SW480 (cell line): ENCODE results near the gene HHAT.
"Not testable (repeated sequence)": the region's sequence is repeated elsewhere in the genome, so short reads cannot be mapped to it uniquely, and the experiment has no call there.

Experiments used
- DNase-seq: peaks from one replicate; pipeline ENCODE4 v3.0.0-alpha.2; 2016; ENCODE audit warnings: low spot score

Gene HHAT

DNA sequence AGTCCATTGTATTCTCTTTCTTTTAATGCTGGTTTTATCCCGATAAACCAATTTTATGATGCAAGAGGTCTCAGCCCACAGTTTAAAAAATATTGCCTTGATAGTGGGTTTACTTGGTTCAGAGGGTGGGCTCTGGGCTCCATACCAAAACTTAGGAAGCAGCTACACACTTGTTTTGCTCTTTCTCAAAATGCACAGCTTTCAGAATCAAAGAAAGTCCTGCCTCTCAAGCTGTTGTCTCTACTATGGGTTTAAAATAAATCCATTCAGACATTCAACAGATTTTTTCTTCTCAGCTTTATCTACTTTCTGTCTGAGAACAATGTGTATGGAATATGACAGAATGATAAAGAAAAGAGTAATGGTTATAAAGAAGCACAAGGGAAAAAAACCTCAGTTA, 14.8 kb upstream of the HHAT start:
- DNase-seq = no peak

DNA sequence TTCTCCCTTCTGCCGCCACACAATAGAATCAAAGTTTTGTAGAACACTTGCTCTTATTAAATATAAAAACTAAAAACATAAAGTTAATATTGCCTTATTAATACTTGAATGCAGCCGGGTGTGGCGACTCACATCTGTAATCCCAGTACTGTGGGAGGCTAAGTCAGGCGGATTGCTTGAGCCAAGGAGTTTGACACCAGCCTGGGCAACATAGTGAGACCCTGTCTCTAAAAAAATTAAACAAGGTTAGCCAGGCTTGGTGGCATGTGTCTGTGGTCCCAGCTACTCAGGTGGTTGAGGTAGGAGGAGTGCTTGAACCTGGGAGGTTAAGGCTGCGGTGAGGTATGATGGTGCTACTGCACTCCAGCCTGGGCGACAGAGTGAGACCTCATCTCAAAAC, 13.2 kb upstream of the HHAT start:
- DNase-seq = no peak

DNA sequence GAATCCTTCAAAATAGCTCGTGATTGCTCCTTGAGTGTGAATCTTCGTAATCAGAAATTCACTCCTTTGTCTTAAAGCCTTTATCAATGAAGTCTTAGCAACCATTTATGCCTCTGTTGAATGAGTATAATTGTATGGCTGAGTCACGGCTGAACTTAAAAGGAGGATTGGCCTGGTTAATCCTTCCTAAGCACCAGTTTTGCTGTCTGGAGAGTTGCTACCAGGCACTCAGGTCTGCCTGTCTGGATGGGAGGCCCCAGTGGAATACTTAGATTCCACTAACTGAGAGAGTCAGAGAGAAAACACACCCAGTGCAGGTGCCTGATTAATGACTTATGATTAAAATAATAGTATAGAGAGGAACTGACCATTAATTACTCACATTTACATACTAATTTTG, 7.6 kb upstream of the HHAT start:
- no peak for DNase-seq

DNA sequence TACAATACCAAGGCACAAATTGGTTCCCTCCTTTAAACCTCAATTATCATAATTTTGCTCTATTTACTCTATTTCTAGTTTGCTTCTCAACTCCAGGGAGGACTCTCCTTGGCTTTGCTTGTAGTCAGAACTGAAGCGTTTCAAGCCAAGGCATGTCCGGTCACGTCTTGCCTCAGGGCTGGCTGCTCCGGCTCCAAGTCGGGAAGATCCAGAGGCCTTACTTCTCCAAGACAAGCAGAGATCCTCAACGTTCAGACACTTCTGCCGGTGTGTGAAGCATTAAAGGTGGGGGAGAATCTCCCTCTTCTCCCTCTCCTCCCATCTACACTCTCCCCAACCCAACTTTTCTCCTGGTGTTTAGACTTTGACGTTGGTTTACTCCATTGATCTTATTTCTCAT, 7.2 kb upstream of the HHAT start:
- no peak for DNase-seq

DNA sequence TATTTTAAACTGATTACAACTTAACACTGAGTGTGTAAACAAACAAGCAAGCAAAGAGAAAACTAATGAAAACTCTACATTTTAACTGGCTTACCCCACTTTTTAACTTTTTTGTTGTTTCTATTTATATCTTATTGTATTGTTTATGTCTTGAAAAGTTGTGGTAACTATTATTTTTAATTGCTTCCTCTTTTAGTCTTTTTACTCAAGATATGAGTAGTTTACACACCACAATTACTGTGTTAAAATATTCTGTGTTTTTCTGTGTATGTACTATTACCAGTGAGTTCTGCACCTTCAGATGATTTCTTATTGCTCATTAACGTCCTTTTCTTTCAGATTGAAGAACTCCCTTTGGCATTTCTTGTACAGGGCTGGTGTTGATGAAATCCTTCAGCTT, 4.7 kb upstream of the HHAT start:
- DNase-seq = no peak

DNA sequence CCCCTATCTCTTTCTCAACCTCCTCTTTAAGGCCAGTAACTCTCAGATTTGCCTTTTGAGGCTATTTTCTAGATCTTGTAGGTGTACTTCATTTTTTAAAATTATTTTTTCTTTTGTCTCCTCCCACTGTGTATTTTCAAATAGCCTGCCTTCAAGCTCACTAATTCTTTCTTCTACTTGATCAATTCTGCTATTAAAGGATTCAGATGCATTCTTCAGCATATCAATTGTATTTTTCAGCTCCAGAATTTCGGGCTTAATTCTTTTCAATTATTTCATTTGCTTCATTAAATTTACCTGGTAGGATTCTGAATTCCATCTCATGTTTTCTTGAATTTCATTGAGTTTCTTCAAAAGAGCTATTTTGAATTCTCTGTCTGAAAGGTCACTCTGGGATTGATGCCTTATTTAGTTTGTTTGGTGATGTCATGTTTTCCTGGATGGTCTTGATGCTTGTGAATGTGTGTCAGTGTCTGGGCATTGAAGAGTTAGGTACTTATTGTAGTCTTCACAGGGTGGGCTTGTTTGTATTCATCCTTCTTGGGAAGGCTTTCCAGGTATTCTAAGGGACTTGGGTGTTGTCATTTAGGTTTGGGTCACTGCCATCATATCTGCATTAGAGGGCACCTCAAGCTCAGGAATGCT, 3.6 kb upstream of the HHAT start:
- DNase-seq = no peak

DNA sequence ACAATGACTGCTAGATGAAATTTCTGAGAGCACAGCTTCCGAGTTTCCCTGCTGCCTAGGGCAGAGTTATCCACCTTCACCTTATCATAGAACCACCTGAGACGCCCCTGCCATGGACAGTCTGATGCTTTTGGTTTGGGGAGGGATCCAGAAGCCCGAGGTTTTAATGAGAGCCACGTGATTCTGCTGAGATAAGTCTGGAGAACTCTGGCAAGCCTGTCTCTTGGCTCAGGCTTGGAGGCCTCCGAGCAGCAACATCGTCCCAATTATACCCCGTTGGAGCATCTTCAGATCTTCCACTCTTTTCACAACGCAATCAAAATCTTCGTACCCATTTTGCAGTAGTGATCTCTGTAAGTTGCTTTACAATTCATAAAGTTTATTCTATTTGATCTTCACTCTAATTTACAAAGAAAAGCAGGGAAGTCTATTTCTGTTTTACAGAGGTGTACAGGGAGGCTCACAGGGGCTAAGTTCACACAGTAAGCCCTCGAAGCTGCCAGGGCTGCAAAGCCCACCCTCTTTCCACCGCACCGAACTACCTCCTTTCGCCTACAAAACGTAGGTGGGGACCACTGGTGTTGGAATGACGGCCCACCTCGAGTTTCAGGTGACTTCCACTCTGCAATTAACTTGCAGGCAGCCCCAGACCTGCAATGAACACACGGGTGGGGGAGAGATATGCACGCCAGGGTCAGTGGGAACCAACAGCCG, 513 bp upstream of the HHAT start:
- no peak for DNase-seq

DNA sequence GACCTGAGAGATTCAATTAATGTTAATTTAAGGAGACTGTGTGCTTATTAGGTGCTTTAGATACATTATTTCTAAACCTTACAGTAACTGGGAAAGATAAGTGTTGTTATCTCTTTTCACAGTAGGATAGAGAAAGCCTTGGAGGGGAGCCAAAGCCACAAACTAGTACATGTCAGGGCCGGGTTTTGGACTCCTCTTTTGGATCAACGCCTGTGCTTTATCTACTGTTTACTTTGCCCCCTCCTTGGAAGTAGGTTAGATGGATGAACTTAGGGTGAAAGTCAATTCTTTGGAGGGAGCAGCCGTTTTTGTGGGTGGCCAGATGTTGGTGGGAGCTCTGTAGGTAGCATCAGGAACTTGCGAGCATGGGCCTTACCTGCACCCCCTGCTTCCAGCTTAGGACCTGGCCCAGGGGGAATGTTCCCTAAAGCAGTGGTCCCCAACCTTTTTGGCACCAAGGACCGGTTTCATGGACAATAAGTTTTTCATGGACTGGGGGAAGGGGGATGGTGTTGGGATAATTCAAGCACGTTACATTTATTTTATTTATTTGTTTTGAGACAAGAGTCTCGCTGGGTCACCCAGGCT, 1.7 kb downstream of the HHAT start:
- DNase-seq = no peak

DNA sequence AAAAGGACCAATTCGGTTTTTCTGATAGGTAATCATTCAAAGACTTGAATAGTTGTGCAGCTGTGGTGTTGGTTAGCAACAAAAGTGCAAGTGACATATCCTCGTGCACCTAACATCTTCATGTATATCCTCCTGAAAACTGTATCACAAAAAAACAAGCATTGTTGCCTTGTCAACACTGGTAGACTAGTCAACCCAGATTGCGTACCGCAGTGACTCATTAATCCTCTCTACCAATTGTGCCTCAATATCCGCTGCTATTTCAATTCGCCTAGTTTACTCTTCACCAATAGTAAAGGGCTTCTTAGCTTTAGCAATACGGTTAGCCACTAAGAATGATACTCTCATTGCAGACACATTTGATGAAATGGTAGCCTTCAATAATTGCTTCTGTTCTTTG, 3.5 kb downstream of the HHAT start:
- no peak for DNase-seq

DNA sequence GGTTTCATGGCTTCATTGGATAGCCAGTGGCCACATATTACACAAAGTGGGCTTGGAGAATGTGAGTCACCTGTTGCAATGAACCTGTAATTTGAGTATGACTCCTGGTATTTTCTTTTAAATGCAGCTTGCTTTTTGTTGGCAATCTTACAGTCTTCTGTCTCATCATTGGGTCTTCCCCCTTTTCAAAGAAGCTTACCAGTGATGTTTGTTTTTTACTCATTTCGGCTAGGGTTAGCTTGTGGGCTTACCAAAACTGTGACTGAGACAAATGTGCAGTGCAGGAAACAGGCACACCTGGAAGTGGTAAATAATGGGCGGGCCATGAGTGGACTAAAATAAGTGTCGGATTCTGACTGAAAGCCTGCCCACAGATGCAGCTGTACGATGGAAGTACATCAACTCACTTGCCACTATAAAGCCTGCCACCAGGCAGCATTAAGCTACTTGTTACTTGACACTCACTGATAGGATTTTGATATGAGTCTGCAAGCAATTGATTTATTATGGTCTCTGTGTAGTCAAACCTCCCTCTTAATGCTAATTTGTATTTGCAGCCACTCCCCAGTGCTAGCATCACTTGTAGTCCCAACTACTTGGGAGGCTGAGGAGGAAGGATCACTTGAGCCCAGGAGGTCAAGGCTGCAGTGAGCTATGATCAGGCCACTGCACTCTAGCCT, 4.2 kb downstream of the HHAT start:
- peak; percentile 42 for DNase-seq

DNA sequence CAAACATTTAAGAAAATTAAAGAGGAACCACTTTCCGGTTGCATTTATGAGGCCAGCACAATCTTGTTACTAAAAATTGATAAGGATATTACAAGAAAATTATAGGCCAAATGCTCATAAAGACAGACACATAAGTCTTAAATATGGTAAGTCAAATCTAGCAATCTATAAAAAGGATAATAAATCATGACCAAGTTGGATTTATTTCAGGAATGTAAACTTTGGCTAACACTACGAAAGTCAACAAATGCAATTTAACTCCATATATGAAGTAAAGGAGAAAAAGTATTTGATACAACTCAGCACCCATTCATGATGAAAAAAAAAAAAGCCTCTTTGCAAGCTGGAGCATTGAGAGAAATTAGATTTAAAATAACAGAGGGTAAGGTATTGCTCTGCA, 6.3 kb downstream of the HHAT start:
- no peak for DNase-seq

DNA sequence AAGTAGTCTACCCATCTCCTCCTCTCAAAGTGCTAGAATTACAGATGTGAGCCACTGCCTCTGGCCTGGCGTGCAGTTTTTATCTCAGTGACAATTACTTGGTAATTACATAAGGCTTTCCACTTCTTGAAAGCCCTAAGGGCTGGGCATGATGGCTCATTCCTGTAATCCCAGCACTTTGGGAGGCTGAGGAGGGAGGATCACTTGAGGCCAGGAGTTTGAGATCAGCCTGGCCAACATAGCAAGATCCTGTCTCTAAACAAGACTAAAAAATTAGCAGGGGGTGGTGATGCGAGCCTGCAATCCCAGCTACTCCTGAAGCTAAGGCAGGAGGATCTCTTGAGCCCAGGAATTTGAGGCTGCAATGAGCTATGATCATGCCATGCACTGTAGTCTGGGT, 7.7 kb downstream of the HHAT start:
- no peak for DNase-seq

DNA sequence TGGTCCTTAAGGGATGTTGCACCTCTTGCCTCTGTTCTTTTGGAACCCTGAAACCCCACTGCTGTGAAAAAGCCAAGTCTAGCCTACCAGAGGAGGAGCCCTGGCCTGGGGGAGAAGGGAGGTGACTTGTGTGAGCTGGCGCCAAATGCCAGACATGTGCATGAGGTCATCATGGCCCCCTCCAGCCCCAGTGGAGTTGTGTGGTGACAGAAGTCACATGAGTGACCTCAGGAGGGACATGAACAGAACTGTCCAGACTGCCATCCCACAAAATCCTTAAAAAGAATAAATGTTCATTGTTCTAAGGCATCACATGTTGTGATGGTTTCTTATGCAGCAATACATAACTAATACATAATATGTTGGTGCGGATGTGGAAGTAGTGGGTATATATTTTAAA, 10.8 kb downstream of the HHAT start:
- no peak for DNase-seq

DNA sequence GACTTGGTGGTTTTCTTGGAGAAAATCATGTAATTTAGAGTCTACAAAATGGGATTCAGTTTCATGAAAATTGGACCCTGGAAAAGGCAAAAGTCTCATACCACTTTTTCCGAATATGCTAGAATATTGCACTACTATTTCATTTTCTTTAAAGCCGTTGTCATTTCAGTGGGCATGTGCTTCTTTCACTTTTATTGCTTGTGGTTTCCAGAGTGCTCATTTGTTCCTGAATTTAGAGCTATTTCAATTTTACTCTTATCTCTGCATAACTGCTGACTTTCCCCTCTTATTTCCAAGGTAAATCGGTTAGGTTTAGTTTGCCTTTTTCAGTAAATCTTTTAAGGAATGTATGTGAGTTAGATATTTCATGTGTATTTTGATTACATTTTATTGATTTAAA, 11.6 kb downstream of the HHAT start:
- DNase-seq = no peak

DNA sequence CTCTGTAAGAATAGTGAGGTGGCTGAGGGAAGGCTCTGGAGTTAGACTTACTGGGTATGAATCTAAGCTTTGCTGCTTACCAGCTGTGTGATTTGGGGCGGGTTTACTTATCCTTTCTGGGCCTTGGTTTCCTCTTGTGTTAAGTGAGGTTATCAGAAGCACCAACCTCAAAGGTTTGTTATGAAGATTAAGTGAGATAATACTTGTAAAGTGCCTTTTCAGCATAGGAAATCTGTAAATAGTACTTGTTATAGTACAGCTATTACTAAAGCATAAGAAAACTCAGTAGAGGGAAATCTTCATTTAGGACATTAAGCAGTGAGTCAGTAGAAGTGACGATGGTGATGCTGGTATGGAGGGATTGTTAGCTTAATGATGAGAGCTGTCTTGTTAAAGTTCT, 12.1 kb downstream of the HHAT start:
- DNase-seq = no peak

DNA sequence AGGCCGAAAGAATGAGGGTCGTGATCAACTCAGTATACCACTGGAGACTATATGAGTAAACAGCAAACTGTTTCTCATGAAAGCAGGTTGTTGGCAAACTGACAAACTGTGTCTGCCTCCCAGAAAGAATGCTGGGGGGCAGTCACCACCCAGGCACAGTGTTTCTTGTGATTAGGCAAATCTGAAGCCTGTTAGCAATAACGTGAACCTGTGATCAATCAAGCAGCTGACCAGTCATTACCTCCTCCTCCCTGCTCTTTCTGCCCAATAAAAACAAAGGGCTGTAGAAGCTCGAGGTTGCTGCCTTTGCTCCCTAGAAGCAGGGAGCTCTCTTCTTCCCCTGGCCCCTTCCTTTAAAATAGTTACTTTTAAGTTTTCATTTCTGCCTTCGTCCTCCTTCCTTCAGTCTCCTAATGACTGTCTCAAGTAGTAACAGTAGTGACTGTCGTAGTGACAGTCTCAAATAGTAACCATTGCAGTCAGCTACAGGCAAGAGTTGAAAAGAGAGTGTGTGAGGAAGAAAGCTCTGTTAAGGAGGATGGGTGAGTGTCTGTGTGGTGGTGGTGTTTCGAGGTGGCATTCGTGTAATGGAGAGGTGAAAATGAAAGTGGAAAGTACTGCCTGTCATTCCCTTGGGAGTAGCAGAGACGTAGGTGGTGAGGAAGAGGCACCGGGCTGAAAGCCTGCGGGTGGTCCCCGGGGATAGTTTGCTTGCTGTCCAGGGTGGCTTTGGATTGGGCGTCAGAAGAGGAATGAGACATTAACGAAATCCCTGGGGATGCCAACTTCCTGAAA, 14.5 kb downstream of the HHAT start:
- DNase-seq = no peak

DNA sequence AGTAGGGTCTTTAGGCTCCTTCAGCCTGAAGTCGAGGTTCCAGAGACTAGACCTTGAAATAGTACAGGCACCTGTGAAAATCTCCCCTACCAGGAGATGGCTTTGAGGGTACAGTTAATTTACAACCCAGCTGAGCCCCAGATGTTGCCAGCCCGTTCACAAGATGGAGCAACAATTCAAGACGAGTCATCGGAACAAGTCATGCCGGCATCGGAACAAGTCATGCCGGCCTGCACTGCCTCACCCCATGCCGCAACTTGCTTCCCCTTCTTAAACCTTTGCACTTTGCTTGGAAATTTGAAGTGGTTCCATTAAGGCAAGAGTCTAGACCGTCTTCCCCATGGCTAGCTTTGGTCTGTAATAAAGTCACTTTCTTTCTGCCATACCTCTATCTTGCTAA, 16.0 kb downstream of the HHAT start:
- no peak for DNase-seq

DNA sequence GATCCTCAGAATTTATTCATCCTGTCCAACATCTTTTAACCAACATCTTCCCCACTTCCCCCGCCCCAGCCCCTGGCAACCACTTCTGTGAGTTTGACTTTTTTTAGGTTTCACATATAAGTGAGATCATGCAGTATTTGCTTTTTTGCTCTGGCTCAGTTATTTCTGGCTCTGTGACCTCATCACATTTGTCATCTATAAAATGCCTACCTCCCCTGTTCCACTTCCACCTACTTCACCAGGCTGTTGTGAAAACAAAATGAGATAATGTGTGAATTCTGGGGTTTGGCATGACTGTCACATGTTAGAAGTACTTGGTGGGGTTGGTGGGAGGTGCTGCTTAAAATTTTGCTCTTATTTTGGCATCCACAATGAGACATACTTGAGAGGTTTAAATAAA, 18.4 kb downstream of the HHAT start:
- no peak for DNase-seq

DNA sequence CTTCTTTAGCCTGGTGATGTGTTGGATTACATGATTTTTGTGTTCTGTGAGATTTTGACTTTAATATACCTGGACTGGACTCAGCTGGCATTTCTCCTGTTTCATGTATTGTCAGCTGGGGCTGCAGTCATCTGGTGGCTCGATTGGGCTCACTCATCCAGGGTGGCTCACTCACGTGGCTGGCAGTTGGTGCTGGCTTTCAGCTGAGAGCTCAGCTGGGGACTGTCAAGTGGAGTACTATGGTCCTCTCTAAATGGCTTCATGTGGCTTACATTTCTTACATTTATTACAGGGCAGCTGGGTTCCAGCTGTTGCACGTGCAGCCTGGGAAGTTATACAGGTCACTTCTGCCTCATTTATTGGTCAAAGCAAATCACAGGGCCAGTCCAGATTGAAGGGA, 22.8 kb downstream of the HHAT start:
- DNase-seq = no peak

DNA sequence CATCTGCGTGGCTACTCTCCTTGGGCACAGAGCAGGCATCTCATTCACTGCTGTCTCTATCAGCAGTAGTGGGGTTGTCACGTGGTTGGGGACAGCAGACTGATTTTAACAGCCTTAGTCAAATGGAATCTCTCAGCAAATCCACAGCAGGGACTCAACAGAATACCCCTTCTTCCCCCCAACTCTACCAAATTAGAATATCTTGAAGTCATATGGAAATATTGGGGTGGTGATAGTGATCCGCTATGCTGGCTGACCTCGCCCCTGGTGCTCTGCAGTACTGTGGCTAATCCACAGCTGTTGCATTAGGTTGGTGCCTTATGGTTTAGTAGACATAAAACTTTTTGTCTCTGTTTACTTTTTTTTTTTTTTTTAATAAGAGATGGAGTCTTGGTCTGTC, 23.9 kb downstream of the HHAT start:
- no peak for DNase-seq

DNA sequence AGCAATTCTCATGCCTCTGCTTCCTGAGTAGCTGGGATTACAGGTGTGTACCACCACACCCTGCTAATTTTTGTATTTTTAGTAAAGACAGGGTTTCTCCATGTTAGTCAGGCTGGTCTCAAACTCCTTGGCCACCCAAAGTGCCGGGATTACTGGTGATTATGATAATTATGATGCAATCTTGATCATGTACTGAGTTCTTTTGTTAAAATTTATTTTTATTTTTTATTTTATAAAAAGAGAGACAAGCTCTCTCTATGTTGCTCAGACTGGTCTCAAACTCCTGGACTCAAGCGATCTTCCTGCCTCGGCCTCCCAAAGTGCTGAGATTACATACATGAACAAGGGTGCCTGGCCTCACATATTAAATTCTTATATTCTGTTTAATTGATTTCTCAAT, 25.6 kb downstream of the HHAT start:
- DNase-seq = not testable (repeated sequence)

DNA sequence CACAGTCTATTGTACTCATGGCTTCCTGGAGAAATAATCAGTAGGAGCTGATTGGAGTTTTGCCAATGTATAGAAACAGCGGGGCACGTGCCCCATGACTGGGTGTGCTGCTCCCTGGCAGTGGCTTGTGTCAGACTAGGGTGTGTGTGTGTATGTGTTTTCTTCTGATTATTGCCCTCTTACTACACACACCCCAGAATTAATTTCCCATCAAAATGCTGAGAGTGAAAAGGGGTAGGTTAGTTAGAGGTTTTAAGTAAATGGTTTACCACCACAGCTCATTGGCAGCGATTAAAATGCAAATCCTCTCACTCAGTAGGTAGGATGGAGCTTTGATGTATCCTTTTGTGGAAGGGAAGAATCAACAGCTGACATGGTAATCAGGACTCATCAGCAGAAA, 29.9 kb downstream of the HHAT start:
- peak; percentile 11 for DNase-seq
